Liver (tissue), 3 donors: Measurements from ENCODE around the gene STK4.

Source experiments
- RXRA ChIP-seq, 2 donors: IDR thresholded peaks; 2 replicates each; pipeline ENCODE4 v1.6.1; 2017 to 2018; ENCODE audit warnings: antibody characterized with exemption in 2 of 2, mild to moderate bottlenecking in 1 of 2
- TF ChIP-seq, protein P1 (sequence below): fragments of 150-350 bp; IDR thresholded peaks from 2 replicates; pipeline ENCODE4 v1.5.1; 2017; ENCODE audit warnings: improper control_type of control experiment, low read depth, low read length; ENCODE audit not compliant: missing input control
- donor health status: healthy.
- donor health status: healthy.

DNA sequence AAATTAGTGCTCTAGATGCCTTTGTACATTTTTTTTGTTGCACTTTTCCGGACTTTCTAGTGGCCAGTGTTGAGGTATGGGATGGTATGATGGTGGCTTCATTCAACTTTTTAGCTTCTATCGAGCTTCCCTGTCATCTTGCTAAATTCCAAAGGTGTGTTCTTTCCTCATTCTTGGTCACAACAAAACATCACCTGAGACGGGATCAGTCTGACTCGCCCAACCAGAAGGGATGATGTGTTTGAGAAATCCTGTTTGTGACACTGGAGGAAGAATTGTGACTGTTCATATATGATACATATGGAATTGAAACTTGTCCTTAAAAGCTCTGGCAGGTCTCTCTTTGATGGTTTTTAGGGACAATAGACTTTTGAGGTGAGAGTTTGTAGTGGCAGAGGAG, 100.8 kb downstream of the STK4 start:
- TF ChIP-seq, protein P1, sequence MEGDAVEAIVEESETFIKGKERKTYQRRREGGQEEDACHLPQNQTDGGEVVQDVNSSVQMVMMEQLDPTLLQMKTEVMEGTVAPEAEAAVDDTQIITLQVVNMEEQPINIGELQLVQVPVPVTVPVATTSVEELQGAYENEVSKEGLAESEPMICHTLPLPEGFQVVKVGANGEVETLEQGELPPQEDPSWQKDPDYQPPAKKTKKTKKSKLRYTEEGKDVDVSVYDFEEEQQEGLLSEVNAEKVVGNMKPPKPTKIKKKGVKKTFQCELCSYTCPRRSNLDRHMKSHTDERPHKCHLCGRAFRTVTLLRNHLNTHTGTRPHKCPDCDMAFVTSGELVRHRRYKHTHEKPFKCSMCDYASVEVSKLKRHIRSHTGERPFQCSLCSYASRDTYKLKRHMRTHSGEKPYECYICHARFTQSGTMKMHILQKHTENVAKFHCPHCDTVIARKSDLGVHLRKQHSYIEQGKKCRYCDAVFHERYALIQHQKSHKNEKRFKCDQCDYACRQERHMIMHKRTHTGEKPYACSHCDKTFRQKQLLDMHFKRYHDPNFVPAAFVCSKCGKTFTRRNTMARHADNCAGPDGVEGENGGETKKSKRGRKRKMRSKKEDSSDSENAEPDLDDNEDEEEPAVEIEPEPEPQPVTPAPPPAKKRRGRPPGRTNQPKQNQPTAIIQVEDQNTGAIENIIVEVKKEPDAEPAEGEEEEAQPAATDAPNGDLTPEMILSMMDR: no peak
- TF ChIP-seq RXRA (IDR thresholded peaks at IDR 0.05): no peak
